Stromal cell of bone marrow (primary cell): ENCODE results near the gene COMP.
"Not testable (repeated sequence)": the region's sequence is repeated elsewhere in the genome, so short reads cannot be mapped to it uniquely, and the experiment has no call there.

ENCODE experiments used
- DNase-seq: peaks from one replicate; pipeline ENCODE4 v3.0.0-alpha.2; 2012; ENCODE audit warnings: low read depth

Gene COMP

DNA sequence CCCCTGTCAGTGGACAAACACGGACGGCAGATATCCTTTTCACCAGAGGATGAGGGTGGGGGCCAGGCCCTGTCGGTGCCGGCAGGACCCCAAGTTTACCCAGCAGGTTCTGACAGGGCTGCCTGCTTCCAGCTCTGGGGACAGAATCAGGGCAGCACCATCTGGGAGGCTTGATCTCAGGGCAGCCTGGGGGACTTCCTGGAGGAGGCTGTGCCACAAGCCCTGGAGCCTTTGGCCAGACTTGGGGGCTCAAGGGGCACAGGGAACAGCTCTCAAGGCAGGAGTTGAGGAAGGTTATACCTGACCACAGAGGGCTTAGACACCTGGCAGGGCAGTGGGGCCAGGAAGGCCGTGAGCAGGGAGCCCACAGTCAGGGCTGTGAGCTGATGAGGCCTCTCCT, 45.2 kb downstream of the COMP start:
- DNase-seq, result no peak

DNA sequence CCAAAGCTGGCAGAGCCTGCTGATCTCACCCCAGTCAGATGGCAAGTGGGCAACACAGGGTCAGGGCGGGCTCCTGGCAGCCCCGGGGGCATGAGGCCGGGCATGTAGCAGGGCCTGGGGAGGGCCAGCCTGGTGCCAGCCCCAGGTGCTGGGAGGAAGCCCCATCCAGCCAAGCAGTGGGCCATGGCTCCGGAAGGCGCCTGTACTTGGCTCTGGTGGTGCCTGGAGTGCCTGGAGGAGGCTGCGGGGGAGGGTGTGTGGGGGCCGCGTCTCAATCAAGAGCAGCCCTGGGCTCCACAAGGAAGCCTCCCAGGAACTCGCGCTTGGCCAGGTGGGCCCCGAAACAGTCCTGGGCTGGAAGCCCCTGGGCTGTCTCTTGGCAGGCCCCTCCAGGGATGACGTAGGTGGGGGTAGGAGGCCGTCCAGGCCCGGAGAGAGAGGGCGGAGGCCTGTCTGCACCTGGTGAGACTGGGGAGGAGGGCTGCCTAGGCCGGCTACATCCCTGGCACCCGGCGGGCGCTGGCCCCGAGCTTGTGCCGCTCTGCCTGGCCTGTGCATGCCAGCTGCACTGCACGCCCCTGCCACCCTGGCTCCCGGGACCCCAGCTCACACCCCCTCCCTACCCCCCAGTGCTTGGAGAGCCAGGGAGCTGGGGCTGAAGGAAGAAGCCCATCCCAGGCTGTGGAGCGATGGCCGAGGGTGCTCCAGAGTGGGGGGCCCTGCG, 45.9 kb downstream of the COMP start:
- no peak for DNase-seq

DNA sequence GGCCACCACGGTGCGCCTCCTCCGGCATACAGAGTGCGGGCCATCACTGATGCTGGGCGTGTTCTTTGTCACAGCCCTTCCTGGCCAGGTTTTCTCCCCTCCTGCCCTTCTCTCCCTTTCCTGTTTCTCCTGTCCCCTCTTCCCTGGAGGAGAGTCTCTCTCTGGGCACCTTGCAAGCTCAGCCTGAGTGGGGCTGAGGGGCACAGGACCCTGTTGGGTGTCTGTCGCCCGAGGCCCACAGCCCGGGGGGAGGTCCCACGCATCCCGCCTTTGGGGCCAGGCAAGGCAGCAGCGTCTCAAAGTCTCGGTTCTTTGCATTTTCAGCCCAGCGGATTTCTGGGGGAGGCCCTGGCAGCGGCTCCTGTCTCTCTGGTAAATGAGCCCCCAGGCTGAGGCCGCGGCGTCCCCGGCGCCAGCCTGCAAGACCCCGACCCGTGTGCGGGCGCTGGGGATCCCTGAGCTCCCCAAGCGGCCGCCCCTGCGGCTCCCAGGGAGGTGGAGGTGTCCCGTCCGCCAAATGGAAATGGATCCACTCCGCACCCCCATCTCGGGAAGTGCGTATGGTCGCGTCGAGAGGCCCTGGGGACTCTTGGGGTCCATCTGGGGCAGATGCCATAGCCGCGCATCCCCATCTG, 47.2 kb downstream of the COMP start:
- DNase-seq, result no peak

DNA sequence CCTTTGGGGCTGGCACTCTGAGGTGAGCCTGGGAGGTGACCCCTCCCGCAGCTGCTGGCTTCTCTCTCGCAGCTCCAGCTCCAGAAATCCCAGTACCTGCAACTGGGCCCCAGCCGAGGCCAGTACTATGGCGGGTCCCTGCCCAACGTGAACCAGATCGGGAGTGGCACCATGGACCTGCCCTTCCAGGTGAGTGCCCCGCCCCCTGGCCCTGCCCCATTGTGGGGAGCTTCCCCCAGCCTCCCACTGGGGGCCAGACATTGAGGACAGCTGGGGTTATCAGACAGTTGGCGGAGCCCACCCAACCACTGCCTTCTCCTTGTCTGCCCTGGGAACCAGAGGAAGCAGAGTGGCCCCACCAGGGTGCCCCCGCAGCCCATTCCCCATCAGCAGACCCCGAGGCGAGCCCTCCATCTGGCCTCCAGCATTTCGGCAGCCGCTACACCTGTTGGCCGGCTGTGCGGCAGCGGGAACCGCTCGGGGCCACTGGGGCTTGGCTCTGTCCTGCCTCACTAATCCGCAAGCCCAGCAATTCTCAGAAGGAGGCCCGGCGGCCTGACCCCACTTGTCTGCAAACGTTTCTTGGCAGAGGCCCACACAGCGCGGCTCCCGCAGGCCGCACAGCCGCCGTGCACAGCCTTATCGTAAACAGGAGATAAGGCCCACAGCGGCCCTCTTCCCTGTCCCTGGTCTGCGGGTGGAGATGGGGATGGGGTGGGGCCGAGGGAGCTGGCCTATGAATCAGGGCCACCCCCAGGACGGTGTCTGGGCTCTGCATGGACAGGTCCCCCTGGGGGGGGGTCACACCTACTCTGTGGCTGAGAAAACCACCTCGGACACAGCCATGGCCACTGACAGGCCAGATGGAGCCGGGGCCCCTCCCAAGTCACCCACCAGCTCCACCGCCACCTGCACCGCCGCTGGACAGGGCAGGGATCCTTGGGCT, 48.0 kb downstream of the COMP start:
- no peak for DNase-seq

DNA sequence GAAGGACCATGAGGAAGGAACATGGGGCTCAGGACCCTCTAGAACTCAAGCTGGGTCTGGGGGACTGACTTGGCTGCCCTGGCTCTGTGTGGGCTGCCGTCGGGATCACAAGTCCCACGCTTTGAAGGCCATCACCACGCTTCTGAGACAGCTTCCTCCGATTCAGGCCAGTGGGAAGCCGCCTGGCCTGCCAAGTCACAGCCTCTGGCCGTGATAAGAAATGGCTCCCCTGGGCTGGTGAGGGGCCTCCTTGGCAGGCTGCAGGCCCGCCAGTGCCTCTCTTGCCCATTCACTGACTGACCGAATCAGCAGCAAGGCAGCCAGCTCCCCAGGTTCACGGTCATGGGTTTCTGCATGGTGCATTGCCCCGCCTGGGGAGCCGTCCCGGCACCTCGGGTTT, 48.8 kb downstream of the COMP start:
- no peak for DNase-seq

DNA sequence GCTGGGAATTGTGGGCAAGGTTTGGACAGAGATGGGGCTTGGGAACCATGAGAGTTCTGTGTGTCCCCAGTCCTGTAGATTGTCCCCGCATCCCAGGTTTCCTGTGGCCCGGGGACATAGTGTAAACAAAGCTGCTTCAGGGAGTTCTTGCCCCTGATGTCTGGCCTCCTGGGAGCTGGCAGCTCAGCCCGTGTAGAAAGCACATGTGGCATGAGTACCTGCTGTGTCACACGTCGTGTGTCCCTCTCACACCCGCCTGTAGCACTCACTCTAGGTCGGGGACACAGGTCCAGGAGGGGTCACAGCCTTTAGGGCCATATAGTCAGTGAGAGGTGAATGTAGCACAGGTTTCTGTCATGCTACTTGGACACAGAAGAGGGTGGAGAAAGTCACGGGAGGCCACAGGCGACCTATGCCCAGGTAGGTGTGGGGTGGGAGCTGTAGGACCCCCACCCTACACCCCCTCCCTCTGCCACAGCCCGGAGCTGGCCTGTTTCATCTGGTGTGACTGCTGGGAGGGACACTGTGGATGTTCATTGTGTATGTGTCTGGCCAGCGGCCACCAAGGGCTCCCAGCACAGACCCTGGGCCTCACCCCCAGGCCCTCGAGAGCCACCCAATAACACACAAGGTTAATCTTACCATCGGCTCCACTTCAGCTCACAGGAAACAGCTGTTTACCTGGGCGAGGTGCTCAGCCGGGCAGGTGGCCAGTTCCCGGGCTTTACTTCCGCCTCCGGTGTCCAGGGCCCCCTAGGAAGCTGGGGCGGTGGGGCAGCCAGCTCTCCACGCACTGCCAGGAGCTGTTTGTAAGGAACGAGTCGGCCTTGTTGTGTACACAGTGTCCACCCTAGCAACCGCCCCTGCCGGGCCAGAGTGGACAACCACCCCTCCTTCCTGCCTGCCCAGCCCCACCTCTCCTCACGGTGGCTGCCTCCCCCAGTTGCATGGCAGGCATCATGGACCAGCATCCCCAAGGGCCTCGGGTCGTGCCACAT, 49.7 kb downstream of the COMP start:
- DNase-seq, result no peak

DNA sequence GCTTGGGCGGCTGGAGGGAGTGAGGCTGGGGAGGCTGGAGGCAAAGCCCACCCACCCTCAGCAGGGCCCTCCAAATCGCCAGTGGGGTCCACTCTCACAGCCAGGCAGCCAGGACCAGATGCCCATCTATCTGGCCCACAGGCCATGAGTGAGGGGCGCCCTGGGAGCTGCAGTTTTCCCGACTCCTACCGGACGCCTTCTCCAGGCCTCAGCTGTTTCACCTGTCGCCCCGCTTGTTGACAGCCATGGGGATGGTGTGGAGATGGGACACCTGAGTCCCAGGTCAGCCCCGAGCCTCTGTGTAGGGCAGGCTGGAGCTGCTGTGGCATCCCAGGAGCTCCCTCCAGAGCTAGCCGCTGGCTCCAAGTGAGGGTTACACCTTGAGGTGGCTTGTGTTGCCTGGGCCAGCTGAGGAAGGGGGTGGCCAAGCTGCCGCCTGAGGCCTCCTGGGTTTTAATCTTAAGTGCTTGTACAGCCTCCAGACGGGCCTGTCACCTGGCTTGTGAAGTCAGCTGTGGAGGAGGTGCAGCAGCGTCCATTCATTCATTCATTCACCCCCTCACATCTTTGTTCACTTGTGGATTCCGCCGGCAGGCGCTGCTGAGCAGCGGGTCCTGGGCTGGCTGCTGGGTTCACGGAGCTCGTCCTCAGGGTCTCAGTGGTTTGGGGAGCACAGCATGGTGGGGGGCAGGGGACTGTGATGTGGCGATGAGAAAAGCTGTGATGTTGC, 52.0 kb downstream of the COMP start:
- DNase-seq, result no peak

DNA sequence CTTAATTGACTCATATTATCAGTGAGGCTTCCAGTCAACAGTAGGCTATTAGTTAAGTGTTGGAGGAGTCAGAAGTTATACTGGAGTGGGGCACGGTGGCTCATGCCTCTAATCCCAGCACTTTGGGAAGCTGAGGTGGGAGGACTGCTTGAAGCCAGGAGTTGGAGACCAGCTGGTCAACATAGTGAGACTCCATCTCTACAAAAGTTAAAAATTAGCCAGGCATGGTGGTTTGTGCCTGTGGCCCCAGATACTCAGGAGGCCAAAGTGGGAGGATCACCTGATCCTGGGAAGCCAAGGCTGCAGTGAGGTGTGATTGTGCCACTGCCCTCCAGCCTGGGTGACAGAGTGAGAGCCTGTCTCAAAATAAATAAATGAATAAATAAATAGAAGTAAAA, 53.2 kb downstream of the COMP start:
- no peak for DNase-seq

DNA sequence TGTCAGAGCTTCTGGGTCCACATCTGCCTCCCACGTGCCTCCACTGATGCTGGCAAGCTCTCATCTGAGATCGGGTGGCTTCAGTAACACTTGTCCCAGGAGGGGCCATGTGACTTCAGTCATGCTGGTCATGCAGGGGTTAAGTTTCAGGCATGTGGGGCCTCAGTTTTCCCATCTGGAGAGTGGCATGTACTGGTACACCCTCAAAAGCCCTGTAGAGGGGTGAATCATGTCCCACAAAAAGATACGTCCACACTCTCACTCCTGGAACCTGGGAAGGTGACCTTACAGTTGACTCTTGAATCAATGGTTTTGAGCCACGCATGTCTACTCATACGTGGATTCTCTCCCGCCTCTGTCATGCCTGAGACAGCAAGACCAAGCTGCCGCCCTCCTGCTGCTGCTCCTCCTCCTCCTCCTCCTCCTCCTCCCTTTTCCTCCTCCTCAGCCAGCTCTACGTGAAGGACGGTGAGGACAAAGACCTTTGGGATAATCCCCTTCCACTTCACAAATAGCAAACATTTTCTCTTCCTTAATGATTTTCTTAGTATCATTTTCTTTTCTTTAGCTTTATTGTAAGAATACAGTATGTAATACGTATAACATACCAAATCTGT, 53.7 kb downstream of the COMP start:
- no peak for DNase-seq

DNA sequence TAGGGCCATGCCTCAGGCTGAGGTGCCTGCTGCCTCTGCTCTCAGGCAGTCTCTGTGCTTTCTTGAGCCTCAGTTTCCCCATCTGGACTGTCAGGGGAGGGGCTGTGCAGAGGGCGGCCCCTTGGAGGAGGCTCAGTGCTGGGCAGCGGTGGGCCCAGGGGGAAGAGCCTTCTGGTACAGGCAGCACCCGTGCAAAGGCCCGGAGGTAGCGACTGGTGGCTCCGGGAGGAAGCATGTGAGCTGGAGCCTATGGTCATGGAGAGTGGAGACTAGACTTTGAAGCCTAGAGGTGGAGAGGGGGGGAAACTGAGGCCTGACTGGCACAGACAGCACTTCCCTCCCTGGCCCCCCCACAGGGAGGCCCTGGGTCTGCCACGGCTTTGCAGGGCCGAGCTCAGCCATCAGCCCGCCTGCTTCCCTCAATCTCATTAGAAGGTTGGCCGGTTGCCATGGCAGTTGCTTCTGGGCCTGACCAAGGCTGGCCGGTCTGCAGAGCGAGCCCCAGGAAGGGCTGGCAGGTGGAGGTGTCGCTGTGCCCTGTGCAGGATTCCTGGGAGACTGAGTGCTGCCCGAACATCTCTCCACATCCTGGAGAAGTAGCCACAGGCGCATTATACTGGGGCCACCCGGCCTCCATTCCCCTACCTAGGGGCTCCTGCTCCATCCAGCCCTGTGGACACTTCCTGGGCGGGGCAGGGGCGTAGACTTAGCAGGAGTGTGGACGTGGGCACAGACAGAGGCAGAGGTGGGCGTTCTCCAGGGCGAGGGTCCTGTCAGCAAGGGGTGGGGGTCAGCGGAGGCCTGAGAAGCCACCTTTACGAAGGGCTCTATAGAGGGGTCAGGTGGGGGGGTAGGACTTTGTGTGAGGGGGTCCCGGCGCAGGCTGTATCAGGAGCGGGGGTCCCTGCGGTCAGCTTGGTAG, 54.4 kb downstream of the COMP start:
- no peak for DNase-seq

DNA sequence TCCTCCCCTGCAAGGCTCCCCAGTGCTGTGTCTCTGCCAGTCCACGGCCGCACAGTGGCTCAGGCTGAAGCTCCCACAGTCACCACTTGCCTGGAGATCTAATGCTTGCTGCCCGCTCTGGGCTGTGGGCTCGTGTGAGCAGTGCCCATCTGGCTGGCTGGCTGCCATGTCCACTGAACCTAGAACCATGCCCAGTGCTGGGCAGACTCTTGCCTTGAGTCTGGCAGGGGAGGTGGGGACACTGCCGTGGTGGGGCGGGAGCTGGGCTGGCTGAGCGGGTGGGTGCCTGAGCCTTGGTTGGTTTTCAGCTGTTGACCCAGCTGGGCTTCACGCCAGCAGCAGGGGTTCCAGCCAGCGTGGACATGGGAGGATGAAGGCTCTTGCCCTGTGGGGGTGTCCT, 55.4 kb downstream of the COMP start:
- DNase-seq, result no peak

DNA sequence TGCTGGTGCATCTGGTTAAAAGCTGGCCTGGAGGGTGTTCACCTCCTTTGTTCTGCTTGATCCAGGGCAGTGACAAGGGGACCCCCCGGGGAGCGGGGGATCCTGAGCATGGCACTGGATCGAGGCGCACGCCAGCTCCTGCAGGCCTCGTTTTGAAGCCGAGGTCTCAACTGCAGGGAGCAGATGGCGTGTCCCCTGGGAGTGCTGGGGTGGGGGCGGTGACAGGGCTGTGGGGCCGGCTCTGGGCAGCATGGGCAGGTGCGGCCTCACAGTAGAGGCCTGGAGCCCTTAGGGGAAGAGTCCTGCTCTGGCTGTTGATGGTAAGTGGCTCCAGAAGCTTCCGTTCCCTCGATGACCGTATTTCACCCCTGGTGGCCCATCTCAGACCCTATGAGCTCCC, 55.8 kb downstream of the COMP start:
- DNase-seq, result no peak

DNA sequence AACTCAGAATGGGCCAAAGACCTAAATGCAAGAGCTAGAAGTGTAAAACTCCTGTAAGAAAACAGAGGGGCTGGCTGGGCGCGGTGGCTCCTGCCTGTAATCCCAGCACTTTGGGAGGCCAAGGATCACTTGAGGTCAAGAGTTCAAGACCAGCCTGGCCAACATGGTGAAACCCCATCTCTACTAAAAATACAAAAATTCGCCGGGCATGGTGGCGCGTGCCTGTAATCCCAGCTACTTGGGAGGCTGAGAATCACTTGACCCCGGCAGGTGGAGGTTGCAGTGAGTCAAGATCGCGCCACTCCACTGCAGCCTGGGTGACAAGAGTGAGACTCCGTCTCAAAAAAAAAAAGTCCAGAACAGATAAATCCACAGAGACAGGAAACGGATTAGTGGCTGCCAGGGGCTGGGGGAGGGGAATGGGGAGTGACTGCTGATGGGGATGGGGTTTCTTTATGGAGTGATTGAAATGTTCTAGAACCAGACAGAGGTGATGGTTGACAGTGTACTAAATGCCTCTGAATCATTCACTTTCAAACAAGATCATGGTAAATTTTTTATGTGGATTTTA, 57.3 kb downstream of the COMP start:
- not testable (repeated sequence) for DNase-seq

DNA sequence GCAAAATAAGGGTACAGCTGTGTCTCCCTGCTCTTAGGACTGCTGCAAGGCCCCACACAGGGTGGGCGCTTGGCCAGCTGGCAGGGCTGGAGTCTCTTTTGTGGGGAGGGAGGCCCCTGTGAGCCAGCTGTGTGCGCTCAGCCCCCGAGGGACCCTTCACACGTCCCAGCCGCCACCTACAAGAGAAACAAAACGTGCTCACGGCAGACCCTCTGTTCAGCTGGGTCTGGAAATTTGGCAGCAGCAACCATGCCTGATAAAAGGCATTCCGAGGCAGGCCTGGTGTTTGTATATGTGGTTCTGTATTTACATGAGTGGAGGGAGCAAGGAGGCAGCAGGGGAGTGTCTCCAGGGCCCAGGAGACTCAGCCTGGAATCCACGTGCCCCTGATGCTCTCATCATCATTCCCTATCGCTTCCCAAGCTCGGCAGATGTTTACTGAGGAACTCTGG, 57.9 kb downstream of the COMP start:
- no peak for DNase-seq
